Limb (tissue), 2 donors: ENCODE results near the gene TFCP2.
A peak's percentile ranks its signal among the peaks of the same experiment; 100 is the strongest.

ENCODE experiments used
- DNase-seq, 2 donors: peaks; one replicate each; pipeline ENCODE4 v3.0.0-alpha.2; 2016; ENCODE audit errors: extremely low spot score in 2 of 2

Gene TFCP2

DNA sequence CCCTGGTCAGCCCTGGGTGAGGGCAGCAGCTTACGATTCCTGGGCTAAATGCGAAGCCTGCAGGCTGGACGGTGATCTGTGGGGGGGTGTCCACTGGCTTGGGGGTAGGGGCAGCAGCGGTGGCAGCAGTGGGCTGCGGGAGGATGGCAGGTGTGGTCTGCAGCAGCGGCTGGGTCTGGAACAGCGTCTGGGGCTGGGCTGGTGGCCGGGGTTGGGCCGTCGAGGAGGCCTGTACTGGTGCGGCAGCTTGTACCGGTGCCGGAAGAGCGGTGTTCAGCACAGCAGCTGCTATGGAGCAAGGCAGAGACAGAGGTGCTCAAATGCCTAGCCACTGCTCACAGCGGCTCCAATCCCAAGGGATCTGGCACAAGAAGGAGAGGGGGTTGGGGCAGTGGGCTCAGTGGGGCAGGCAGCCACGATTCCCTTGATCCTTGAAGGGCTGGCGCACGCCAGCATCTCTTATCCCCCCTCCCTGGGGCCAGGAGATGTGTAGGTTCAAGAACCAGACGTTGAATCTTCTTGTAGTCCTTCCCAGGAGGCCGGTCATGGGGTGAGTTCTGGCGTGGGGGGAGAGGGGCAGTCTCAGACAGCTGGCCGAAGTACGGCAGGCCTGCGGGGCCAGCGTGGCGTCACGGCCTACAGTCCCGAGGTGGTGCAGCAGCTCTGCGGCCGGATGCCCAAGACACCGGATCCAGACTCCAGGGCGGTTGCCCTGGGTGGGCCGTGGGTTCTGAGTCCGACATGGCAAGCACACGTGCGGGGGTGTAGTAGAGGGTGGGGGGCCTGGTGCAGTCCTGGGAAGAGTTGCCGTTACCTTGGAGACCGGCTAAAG is 25.0 kb upstream of the TFCP2 start:
- no peak for DNase-seq

- DNase-seq = no peak
Observed at GRCh38 chr12:51196547-51196946, 23.6 kb upstream of the TFCP2 start.

- no peak for DNase-seq
Observed at GRCh38 chr12:51195841-51196240, 22.9 kb upstream of the TFCP2 start.

- no peak for DNase-seq
Observed at GRCh38 chr12:51192284-51192671, 19.3 kb upstream of the TFCP2 start.

DNA sequence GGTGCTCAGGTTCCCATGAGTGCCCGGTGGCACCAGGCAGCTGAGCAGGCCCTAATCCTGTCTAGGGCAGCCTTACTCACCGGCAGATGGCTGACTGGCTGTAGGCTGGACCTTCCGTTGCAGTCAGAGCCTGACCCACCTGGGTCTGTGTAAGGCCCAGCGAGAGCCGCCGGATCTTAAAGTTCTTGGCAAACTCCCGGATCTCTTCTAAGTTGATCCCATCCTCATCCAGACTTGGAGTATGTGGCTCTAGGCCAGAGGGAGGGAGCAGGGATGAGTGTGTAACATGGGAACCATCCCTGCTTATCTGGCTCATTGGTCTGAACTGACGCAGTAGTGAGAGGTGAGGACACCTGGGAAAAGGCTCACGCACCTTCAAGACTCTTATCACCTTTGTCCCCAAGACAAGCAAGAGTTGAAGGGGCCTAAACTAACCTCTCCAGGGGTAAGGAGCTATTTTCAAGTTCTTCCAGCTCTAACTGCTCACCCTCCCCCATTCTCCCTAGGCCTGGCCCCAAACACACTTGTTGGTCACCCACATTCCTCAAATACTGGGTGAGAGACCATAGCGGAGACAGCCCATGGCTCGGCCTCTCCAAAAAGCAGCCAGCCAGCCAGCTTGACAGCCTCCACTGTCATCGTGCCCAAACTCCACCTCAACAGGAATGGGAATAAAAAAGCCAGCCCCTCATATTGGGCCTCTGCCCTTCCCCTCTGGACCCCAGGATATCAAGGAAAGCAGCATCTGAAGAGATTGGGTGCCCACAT is 18.8 kb upstream of the TFCP2 start:
- no peak for DNase-seq

GRCh38 chr12:51190820-51191219 is 17.9 kb upstream of the TFCP2 start:
- DNase-seq = no peak

- DNase-seq = no peak
Observed at GRCh38 chr12:51189790-51190355, 16.9 kb upstream of the TFCP2 start.

GRCh38 chr12:51188359-51189051 is 15.6 kb upstream of the TFCP2 start:
- no peak for DNase-seq

- no peak for DNase-seq
Observed at GRCh38 chr12:51187370-51187987, 14.5 kb upstream of the TFCP2 start.

GRCh38 chr12:51186465-51187085 is 13.6 kb upstream of the TFCP2 start:
- DNase-seq = no peak

GRCh38 chr12:51185171-51185717 is 12.3 kb upstream of the TFCP2 start:
- DNase-seq = no peak

DNA sequence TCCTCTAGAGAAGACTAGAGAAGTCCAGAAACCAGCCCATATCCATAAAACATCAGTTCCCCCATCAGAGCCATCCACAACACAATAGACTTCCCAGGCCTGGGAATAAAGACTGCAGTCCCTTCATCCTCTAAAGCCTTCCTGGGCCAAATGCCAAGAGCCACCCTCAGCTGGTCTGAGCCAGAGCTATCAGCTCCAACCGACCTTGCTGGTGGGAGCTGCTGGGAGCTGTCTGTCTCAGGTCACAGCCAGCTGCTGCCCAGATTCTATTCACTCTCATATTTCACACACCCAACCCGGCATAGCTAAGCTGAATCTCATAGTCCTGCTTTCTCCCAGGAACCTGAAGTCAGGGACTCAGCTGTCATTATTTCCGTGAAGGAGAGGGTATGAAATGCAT is 10.9 kb upstream of the TFCP2 start:
- peak; percentile 68 to 77 for DNase-seq

GRCh38 chr12:51183349-51183748 is 10.4 kb upstream of the TFCP2 start:
- no peak for DNase-seq

DNA sequence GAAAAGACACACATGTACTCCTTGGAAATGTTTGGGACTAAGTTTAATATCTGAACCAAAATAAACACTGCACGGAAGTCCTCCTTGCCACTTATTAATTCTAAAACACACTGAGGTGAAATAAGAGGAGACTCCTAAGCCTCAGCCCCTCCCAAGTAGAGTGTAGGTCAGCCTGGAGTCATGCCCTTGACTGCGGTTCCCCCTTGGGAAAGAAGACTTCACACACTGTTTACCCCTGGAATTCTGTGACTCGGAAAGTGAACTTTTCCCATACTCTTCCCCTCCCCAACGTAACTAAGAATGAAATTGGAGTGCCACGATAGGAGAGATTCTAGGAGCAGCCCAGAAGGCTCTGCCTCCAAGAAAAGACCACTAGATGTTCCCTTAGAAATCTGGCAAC is 8.6 kb upstream of the TFCP2 start:
- DNase-seq = no peak

DNA sequence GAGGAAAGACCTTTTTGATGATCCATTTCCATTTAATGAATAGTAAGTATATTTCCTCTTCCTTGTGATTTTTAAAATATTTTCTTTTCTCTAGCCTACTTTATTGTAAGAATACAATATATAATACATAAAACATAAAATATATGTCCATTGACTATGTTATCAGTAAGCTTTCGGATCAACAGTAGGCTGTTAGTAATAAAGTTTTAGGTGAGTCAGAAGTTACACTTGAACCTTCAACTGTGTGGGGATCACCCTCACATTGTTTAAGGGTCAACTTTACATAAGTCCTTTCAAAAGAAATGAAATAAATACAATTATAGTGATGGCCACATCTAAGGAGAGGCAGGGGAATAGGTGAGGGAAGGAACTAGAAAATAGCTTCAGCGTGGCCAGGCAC is 5.0 kb upstream of the TFCP2 start:
- no peak for DNase-seq

DNA sequence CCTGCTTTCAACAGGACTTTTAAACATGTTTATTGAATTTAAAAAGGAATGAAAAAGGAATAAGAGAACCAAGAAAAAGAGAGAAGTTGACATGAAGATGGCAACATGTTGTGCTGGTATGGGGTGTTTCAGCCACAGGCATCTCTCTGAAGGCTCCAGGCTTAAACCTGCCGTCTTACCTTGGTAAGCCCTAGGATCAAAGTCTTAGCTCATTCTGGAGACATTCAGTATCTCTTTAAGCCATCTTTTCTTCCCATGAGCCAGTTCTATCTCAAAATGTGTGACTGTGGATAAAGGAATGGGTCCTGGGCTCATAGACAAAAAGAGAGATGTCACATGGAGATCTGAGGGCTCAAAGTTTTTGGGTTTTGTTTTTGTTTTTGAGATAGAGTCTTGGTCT is 1.6 kb upstream of the TFCP2 start:
- no peak for DNase-seq

DNA sequence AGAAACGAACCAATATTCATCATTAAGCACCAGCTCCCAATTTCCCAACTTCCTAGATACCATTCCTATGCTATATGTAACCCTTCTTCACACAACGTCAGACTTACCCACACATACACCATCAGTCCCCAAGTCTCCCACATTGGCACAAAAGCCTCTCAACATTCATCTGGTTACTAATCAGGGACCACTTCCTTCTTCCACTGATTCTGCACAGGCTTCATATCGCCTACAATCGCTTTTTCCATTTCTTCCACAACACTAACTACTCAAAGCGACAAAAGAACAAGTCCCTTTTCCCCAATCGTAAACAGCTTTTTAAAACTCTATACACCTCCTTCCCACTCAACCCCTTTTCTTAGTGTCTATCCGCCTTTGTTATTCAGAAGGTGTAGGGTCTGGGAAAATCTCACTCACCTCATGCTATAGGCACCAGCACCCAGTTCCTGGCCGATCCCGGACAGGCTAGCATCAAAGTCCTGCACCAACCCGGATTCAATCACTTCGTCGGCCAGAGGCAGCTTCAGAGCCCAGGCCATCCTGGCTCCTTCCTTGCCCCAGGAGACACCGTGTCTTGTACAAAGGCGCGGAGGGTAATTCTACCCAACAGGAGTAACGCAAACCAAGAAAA is 936 bp downstream of the TFCP2 start:
- no peak for DNase-seq

- DNase-seq = no peak
Observed at GRCh38 chr12:51163795-51164194, 9.1 kb downstream of the TFCP2 start.

GRCh38 chr12:51162217-51162616 is 10.7 kb downstream of the TFCP2 start:
- no peak for DNase-seq

GRCh38 chr12:51160814-51161459 is 12.0 kb downstream of the TFCP2 start:
- no peak for DNase-seq
